GM13977 (cell line): Measurements from ENCODE around the gene TMEM196.
A peak's percentile ranks its signal among the peaks of the same experiment; 100 is the strongest.

ENCODE experiments used
- DNase-seq: peaks from one replicate; pipeline ENCODE4 v3.0.0; 2012; ENCODE audit warnings: low spot score
- in situ Hi-C: fragments of 300-500 bp; cut with MboI; formaldehyde crosslinking; loops from one replicate; pipeline ENCODE4 v1.12.0; 2022; ENCODE audit warnings: low sequenced_read_pairs, low pct_unique_long_range_greater_than_20kb, mixed read lengths, inconsistent platforms; ENCODE audit not compliant: unreplicated experiment
- TF ChIP-seq, protein P1 (sequence below): IDR thresholded peaks from 2 replicates; pipeline ENCODE4 v1.5.1; 2012; ENCODE audit warnings: mild to moderate bottlenecking, control low read depth; ENCODE audit not compliant: insufficient read depth; ENCODE audit errors: extremely low read depth, missing control alignments

Gene TMEM196

DNA sequence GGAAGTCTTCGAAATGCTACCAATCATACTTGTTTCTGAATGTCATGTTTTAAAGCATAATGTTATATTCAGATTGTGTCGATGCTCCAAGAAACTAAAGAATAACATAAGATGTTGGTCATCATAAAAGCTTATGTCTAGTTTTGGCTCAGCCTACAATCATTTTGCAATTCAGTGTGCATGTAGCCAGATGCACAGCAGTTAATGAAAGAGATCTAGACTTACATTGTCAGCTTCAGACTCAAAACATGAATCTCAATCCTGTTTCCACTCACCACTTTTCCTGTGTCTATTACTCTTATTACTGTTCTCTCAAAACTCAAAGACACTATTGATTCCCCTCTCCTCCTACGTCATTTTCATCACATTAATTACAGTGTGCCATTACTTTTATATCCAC lies 21.4 kb downstream of the TMEM196 start:
- TF ChIP-seq, protein P1, sequence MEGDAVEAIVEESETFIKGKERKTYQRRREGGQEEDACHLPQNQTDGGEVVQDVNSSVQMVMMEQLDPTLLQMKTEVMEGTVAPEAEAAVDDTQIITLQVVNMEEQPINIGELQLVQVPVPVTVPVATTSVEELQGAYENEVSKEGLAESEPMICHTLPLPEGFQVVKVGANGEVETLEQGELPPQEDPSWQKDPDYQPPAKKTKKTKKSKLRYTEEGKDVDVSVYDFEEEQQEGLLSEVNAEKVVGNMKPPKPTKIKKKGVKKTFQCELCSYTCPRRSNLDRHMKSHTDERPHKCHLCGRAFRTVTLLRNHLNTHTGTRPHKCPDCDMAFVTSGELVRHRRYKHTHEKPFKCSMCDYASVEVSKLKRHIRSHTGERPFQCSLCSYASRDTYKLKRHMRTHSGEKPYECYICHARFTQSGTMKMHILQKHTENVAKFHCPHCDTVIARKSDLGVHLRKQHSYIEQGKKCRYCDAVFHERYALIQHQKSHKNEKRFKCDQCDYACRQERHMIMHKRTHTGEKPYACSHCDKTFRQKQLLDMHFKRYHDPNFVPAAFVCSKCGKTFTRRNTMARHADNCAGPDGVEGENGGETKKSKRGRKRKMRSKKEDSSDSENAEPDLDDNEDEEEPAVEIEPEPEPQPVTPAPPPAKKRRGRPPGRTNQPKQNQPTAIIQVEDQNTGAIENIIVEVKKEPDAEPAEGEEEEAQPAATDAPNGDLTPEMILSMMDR = no peak

DNA sequence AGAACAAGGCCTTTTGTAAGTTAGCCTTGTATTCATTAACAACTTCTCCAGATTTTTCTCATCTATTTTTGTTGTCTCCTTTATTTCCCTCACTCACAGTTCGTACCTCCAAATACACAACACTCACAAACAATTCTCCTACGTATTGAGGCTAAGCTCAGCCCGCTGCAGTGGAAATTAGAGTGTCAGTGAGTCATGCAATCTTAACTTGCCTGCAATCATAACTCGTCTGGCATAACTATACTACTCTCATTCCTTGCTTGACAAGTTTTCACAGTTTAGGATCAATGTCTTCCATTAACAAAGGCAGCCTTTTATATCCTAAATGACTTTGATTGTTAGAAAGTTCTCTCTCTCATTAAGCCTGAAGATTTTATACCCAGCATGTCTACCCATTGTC lies 23.8 kb downstream of the TMEM196 start:
- in situ Hi-C loops = loop anchor here (10.0 to 25.0 kb wide), 4 partner anchors 238 to 845 kb away; no protein-coding TSS in a partner anchor
- TF ChIP-seq, protein P1 = no peak

More for the DNA sequence above, 21.4 kb downstream of the TMEM196 start:
- in situ Hi-C loops = loop anchor here (25.0 kb wide), 3 partner anchors 235 to 560 kb away; no protein-coding TSS in a partner anchor
- DNase-seq = no peak

DNA sequence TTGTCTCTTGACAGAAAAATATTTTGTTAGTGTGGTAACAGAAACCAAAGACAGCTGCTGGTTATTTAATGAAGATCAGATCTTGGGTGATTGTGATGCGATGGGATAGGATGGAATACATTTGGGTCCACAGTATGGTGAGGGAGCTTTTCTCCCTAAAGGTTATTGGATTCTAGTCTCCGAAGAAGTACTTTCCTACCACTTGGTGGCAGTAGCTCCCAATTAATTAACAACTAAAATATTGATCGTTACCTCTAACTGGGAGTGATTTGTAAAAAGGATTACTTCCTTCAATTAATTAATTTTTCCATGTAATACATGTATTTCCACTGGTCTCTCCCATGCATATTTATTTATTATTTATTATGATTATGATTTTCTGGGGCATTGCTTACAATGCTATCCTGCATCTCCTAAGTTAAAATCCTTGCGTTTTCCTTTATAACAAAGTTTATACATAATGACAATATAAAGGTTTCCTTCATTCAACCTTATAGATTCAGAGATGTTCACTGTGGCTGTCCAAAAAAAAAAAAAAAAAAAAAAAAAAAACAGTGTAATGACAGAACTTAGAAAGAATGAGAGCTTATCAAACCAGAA lies 25.6 kb downstream of the TMEM196 start:
- DNase-seq = peak; percentile 44
- TF ChIP-seq, protein P1 = peak; percentile 62
- in situ Hi-C loops = loop anchor here (10.0 kb wide), 1 partner anchor 847 kb away; no protein-coding TSS in a partner anchor

More for the DNA sequence above, 23.8 kb downstream of the TMEM196 start:
- no peak for DNase-seq

DNA sequence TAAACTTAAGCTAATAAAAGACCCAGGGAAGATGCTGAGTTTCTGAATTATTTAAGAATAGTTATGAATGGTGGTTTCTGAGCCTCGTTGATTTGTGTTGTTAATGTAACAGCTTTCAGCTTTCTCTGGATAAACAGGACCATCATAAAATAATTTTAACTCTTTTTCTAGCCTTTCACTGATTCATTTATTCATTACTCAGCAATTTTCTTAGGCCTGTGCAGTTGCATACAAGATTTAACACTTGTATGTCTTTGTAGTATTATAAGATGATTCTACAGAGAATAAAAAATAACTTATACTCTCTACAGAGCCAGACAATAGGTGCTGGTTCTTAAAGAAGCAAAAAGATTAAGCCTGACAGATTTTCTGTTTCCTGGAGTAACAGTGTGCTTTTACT lies 29.3 kb downstream of the TMEM196 start:
- in situ Hi-C loops = loop anchor here (10.0 kb wide), 1 partner anchor 851 kb away; no protein-coding TSS in a partner anchor
- TF ChIP-seq, protein P1 = no peak
- DNase-seq = no peak

DNA sequence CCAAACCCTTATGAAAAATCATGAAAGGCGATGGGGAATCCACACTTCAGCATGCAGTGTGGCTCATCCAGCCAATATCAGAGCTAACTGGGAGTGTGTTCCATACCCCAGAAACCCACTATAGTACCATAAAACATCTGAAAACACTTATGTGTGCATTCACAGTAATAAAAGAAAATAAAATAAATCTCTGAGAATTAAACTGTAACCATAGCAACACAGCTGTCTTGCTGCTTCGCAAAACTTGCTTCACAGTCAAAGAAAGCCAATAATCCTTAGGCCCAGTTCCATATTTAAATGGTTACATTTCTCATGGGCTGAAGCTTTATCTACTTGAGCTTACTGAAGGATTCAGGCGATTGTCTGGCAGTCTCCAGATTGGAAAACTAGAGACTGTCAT lies 44.7 kb downstream of the TMEM196 start:
- TF ChIP-seq, protein P1 = no peak
- DNase-seq = no peak
- in situ Hi-C loops = no loop called here

DNA sequence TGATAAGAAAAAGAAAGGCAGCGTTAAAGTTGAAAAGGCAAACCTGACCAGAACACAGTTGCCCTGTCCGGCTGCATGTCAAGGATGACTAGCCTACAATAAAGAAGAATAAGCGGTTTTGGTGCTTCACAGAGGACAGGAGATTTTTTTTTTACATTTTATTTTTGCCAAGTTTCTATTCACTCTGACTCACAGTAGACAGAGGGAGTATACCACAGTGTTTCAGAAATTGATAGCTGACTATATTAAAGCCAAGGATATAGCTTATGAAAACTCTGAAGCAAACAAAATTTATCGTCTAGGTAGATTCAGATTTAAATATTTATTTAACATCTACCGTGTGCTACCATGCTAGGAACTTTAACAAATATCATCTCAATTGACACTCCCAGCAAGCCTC lies 47.6 kb downstream of the TMEM196 start:
- in situ Hi-C loops = no loop called here
- DNase-seq = no peak
- TF ChIP-seq, protein P1 = no peak

DNA sequence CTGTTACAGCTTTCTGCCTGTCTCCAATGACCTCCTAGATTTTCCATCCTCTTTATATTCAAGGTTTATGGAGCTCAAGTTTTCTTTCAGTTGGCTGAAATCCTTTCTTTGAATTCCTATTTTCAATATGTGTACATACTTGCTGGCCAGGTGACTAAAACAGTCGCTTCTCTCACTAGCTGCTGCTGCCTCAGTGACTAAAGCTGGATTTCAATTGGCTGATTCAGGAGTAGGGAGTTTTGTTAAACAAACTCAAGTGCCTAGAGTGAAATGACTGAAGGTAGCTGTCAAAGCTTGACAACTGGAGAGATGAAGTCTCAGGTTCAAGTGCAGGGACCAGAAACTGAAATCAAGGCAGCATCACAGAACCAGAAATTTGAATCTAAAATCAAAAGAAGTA lies 57.9 kb downstream of the TMEM196 start:
- TF ChIP-seq, protein P1 = no peak
- in situ Hi-C loops = no loop called here
- DNase-seq = no peak
